NCI-H2029 (cell line): Measurements from ENCODE around the gene INPP5K.
A peak's percentile ranks its signal among the peaks of the same experiment; 100 is the strongest.
"Not testable (repeated sequence)": the region's sequence is repeated elsewhere in the genome, so short reads cannot be mapped to it uniquely, and the experiment has no call there.

Experiments
- DNase-seq: peaks from one replicate; lab custom pipeline; 2025; lab: John Stamatoyannopoulos, UW

INPP5K gene

DNA sequence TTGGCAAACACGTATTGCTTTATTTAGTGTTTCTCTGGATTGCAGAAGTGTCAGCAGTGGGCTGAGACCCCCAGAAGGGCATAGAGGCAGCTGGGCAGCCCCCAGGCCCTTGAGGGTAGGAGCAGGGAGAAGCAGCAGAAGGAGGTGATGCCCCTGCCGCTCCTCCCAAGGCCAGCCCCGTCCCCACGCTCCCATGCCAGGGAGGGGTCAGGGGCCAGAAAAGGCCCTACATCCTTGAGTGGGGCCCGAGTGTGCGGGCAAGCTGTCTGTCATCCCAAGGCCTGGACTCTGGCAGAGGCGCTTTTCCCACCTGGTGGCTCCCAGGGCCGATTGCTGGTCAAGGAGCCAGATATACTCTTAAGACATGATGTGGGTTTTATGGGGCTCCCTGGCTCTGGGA lies 52.2 kb downstream of the INPP5K start:
- no peak for DNase-seq

DNA sequence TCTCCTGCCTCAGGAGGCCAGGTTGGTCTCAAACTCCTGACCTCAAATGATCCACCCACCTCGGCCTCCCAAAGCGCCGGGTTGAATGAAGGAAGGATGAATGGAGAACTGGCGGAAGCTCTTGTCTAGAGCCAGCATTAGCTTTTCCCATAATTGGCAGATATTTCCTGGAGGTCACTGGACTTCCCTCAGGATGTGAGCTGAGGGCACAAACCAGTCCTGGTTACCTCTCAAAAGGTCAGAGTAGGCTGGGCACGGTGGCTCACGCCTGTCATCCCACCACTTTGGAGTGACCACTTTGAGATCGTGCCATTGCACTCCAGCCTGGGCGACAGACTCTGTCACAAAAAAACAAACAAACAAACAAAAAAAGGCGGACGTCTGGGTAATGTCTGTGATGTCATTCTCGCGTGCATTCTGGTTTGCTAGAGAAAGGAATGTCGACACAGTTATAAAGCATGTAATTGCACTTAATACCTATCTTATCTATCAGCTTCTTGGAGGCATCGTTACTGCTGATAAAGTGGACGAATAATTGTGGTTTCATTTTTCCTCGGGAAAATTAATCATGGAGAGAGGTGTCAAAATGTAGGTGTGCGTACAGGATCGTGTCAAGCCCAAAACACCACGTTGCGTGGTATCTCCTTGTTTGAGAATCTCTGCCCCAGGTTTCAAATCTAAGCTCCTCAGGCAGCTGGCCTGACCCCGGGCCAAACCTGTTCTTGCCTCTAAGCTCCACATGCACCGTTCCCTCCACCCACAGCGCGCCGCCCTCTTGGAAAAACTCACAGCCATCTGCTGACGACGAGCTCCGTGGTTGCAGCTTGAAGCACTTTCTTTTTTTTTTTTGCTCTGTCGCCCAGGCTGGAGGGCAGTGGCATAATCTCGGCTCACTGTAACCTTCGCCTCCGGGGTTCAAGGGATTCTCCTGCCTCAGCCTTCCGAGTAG lies 54.0 kb downstream of the INPP5K start:
- DNase-seq: peak; percentile 47

DNA sequence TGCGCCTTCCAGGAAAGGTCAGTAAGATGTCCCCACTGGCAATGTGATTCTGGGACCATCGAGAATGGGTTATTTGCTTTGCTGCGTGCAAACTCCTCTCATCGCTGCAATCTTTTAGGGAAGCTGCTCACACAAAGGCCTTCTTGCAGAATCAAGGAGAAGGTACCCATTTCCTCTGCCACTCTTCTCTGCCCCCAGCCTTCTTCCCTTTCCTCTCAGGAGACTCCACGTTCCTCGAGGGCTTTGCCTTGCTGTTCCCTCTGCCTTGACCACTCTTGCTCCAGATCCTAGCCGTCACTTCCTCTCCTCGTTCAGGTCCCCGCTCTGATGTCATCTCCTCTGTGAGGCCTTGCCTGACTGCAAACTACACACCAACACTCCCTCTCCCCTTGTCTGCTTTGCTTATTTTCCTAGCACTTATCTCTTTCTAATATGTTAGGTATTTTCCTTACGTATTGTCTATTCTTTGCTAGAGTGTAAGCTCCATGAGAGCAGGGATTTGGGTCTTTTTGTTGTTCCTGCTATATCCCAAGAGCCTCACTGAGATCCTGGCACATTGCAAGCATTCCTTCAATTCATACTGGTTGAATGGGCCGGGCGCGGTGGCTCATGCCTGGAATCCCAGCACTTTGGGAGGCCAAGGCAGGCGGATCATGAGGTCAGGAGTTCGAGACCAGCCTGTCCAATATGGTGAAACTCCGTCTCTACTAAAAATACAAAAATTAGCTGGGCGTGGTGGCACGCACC lies 55.0 kb downstream of the INPP5K start:
- DNase-seq: no peak

DNA sequence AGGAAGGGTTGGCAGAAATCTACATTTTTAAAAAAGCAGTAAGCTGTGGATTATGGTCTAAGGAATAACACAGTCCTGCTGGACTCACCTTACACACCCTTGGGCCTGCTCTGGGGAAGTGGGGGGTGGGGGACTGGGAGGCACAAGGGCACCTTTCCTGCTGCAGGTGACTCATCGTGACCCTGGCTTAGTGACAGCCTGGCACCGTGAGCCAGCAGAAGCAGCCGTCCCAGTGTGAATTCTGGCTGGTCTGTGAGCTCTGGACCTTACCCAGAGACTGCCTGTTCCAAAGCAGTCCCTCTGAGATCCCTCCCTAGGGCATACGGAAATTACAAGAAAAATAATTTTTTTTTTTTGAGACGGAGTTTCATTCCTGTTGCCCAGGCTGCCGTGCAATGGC lies 56.2 kb downstream of the INPP5K start:
- DNase-seq: no peak

DNA sequence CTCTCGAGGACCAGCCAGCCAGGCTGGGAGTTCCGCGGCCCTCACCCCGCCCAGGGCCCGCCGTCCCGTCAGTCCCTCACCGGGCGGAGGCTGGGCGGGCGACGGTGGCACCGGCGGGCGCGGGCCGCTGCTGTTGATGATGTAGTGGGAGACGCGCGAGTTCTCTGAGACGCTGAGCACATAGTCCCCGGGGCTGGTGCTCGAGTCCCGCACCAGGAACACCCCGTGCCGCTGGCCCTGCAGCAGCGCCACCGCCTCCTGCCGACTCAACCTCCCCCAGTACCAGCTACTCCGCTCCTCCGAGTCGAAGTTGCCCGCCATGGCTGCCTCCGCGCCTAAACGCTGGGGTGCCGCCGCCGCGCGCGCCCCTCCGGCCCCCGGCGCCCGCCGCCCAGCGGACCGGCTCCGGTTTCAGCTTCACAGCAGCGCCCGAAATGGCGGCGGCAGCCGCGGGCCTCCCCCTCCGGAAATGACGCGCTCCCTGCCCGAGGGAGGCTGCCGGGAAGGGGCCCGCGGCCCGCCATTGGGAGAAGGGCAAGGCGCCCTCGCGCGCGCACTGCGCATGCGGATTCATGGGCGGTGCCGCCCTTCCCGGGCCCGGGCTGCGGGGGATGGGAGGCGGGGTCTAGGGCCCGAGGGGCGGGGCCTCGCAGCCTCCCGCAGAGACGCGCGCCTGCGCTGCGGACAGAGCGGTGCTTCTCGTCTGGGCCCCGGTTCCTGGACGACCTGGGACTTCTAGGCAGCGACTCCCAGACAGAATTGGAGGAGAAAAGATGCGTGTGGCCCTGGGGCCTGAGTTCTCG lies 60.4 kb downstream of the INPP5K start, which contains the start of gene CRK:
CRK (minus strand) TSS at position 436 of the 803 bp plus-strand sequence; CDS start at position 321, 115 bp downstream.
- peak; percentile 82 for DNase-seq

DNA sequence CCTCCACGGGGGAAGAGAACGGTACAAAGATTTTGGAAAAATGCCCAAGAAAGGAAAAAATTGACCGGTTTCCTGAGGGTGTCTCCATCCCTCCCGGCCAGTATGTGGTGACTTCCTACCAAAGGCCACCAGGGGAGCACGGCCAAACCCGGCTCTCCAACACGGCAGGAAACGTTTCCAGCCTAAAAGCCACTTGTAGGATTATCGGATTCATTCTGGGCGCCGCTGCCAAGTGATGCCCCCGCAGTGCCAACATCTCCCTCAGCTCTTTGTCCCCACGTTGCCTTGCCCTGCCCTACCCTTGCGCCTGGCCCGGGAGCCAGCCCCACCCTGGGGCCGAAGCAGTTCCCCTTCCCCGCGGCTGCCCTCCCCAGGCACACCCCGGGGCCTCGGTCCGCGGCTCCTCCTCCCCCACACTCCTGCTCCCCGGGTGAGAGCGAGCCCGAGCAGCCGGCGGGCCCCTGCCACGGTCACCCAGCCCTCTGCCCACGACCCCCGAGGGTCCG lies 61.1 kb downstream of the INPP5K start:
- DNase-seq: no peak

DNA sequence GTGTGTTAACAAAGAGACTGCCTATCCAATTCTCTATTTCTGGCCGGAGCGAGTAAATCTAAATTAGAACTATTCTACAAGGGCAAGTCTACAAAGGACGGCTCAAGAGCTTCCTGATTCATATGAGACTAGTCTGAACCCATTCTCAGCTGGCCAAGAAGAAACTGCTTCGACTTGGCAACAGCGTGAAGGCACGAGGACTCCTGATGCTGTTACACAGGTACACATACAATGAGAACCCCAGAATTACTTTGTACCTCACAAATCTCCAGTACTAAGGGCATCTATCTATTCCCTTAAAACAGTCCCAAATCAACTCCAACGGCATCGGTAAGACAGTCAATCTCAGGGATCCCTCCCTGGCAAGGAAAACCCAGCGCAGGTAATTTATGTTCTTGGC lies 61.9 kb downstream of the INPP5K start:
- no peak for DNase-seq

DNA sequence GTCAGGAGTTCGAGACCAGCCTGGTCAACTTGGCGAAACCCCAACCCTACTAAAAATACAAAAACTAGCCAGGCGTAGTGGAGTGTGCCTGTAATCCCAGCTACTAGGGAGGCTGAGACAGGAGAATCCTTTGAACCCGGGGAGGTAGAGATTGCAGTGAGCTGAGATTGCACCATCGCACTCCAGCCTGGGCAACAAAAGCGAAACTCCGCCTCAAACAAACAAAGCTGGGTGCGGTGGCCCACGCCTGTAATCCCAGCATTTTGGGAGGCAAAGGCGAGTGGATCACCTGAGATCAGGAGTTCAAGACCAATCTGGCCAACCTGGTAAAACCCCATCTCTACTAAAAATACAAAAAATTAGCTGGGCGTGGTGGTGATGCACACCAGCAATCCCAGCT lies 62.7 kb downstream of the INPP5K start:
- DNase-seq: not testable (repeated sequence)

DNA sequence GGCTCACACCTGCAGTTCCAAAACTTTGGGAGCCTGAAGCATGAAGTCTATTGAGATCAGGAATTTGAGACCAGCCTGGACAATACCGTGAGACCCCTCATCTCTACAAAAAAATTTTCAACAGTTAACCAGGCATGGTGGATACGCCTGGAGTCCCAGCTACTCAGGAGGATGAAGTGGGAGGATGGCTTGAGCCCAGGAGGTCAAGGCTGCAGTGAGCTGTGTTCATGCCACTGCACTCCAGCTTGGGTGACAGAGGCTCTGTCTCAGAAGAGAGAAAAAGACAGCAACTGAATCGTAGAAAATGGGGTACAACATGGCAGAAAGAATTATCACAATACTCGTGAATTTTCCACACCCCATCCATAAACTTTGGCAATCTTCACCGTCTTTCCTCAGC lies 63.6 kb downstream of the INPP5K start:
- DNase-seq: no peak

DNA sequence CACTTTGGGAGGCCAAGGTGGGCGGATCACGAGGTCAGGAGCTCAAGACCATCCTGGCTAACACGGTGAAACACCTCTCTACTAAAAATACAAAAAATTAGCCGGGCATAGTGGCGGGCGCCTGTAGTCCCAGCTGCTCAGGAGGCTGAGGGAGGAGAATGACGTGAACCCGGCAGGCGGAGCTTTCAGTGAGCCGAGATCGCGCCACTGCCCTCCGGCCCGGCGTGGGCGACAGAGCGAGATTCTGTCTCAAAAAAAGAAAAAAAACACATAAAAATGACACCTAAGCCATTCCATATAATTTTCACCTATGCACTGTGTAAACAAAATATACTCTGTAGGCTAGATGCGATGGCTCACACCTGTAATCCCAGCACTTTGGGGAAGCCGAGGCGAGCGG lies 66.2 kb downstream of the INPP5K start:
- not testable (repeated sequence) for DNase-seq

DNA sequence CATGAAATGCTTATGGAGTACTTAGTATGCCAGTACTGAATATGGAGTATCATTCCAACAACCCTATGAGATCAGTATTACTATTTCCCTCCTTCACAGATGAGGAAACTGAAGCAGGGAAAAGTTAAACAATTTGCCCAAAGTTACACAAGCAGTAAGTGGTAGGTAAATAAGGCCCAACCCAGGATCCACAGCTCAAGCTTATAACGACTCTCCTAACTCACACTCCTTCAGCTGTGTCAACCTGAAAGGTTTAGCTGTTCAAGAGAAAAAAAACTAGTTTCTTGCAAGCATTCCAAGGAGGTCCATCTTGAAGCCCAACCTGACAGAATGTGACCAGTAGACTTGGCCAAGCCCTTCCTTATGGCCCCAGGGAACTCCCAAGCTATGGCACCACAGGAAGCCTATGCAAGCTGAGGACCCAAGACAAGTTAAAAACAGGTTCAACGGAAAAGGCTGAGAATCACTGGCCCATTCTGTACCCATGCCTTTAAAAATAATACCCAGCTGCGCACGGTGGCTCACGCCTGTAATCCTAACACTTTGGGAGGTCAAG lies 66.9 kb downstream of the INPP5K start:
- no peak for DNase-seq

DNA sequence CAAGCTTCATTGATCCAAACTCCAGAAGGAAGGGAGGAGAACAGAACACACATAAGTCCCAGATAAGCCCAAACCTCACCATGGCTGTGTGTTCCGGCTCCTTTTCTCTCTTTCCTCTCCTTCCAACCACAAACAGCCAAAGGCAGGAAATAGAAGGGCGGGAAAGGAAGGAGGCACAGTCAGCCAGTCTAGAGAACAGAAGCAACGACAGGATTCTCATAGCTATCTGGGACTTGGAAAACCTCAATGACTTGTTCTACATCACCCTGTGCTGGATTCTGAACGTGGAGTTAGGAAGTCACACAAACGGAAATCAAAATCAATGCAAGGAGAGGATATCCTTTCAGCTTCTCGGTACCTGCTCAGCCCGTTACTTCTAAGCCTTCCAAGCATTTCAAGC lies 69.4 kb downstream of the INPP5K start:
- no peak for DNase-seq

DNA sequence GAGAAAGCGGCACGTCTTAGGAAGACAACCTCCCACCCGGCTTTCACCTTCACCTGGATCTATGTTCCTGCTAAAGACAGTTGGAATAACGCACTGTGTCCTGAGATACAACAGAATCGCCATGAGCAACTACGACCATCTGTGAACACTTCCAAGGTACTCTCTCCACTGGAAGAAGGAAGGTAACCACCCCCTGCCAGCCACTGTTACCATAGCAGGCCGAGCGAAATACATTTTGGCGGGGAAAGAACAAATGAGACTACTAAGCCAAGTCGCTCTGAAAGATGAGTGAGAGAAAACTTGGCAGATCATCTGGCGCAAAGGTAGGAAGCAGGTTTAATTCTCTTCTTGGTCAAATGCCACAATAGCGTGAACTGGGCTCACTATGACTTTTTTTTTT lies 70.2 kb downstream of the INPP5K start:
- DNase-seq: no peak

DNA sequence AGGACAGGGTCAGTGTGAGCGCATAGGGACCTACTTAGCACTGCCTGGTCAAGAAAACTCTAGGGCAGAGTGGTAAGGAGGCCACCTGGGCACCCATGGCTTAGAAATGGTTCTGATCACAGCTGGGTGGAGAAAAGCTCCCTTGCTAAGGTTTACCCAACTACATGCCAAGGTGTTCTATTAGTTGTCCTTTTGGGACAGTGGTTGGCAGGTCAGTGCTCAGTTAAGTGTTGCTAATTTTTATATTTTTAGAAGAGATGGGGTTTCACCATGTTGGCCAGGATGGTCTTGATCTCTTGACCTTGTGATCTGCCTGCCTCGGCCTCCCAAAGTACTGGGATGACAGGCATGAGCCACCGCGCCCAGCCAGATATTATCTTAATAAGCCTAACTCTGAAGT lies 70.7 kb downstream of the INPP5K start:
- DNase-seq: not testable (repeated sequence)
